GM21717 (cell line): Measurements from ENCODE around the gene GALNT2.
A peak's percentile ranks its signal among the peaks of the same experiment; 100 is the strongest.

Experiments
- ATAC-seq: cut with Tn5 transposase; IDR thresholded peaks from one replicate; pipeline ENCODE4 v1.9.1; 2021; ENCODE audit warnings: mild to moderate bottlenecking, moderate library complexity; ENCODE audit not compliant: unreplicated experiment

GALNT2 gene

DNA sequence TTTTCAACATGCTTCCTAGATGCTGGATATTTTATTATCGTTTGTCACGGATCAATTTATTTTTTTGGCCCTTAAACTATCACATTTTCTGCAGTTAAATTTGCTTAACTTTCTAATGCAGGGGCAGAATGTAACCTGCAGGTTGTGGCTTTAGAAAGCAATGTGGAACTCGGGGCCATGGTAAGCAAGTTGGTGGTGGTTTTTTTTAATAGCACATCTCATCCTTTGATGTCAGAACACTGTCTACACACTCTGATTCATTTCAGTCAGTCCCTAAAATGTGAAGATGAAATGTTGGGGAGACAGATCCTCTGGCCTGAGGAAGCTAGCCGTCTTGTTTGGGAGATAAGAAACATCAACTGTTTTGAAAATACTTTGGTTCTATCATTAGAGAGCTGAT, 89.5 kb downstream of the GALNT2 start:
- ATAC-seq, result no peak

DNA sequence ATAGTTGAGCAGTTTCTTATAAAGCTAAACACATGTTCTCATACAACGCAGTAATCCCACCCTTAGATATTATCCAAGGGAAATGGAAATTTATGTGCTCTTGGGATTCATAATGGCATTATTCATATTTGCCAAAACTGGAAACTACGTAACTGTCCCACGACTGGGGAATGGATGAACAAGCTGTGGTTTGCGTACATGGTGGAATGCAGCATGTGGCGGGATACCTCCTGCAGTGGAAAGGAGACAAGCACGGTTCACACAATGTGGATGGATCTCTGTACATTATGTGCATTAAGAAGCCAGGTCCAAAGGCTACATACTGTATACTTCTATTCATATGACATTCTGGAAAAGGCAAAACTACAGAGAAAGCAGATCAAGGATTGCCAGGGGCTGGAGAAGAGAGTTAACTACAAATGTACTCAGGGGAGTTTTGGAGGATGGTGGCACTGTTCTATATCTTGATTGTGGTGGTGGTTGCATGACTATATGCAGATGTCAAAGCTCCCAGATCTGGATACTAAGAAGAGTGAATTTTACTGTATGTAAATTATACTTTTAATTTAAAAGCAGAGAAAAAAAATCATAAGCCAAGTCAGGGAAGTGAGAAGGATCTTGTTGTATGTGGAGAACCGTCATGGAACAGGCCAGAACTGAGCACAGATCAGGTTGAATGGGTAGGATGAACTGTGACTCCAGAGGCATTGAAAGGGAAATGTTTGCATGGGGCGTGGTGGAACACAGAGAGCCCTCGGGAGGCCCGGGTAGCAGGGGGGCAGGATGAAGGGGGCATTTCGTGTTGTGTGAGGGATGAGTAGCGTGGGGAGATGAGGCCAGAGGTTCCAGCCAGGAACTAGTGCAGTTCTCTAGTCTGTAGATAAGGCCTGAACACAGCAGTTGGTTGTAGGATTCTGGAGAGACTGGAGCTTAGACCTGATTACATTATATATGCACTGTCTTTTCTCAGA, 90.7 kb downstream of the GALNT2 start:
- ATAC-seq, result no peak

DNA sequence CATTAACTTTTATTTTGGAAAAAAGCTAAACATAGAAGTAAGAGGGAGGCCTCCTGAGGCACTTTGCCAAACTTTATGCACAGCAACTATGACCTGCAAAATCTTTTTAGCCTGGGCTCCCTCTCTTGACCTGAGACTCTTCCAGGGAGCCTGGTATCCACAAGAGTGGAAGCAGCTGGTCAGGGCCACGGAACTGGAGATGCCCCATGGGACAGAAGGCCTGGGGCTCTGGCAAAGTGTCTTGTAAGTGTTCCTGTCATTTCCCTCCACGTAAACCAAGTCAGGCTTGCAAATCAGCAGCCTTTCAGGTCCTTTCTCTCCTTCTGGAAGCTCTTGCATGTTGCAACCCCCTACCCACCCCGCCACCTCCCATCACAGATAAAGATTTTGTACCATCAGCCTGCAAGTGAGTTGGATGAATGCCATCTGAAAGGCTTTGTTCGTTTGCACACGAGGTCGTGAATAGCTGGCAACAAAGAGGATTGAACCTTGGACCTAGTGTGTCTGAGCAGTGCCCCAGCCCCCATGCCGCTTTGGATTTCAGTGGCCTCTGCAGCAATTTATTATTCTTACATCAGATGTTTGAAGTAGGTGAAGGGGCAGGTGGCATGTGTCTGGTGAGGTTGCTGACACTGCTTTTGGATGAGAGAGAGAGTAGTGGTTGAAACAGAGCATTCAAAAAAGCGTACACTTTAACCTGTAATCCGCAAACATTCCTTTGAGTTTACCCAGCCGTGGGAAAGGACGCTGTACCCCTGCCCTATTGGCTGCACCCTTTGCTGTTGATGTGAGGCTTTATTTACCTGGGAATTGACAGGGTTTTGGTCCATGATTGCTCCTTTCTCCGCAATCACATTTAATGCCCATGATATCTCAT, 91.6 kb downstream of the GALNT2 start:
- ATAC-seq, result no peak

DNA sequence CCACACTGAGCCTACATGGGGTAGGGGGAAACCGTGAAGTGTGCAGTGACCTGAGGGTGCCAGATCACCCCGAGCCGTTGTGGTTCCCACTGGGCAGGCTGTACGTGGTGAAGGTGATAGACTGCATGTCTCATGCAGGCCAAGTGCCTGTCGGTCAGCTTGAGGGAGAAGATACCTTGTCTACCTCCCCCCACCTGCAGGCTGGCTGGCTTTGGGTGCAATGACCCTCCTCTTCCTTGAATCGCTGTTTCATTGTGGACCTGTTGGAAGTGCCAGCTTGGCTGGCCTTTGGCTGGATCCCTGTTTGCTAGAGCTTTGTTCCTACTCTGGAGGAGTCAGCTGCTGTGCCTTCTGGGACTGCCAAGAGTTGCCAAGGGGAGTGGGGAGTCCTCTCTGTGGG, 92.5 kb downstream of the GALNT2 start:
- ATAC-seq, result no peak

DNA sequence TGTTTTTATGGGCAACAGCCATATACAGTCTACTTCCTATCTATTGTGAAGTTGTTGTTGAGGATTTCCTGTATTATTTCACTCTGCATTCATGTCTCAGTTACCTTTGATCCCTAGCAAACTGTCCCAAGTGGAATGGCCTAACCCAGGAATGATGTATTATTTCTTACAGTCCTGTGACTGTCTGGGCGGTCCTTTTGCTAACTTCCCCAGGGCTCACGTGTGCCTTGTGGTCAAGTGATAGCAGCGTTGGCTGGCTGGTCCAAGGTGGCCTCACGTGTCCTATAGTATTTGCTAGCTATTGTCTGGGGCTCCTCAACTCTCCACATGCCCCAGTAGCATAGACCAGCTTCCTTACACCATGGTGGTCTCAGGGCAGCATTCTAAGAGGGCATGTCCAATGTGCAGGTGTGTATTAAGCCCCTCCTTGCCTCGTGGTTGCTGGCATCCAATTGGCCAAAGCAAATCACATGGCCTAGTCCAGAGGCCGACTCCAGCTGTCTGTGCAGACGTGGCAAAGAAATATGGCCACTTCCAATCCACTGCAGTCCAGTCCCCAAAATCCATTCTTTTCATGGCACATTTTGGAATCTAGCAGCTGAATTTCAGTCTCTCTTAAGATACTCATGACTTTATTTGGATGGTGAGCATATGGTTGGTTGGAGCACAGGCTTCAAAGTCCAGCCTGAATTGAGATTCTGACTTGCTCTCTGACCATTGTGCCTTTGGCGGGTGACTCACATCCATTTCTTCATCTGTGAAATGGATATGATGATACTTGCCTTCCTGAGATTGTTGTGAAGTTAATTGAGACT, 94.1 kb downstream of the GALNT2 start:
- ATAC-seq, result no peak

DNA sequence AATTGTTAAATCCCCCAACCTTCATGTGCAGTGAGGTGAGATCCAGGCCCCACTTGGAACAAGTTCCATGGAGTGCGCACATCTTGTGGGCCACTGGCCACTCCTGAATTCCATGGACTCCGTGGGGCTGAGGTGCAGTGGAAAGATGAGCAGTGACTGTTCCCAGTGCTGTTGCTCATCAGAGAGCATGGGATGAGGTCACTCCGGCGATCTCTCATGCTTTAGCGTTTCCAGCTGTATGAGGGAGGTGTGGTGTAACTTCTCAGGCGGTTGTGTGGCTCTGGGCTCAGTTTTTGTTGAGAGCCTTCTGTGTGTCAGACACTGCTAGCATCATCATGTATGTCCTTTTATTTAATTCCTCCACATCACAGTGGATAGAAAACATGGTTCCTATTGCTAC, 96.2 kb downstream of the GALNT2 start:
- ATAC-seq, result no peak

DNA sequence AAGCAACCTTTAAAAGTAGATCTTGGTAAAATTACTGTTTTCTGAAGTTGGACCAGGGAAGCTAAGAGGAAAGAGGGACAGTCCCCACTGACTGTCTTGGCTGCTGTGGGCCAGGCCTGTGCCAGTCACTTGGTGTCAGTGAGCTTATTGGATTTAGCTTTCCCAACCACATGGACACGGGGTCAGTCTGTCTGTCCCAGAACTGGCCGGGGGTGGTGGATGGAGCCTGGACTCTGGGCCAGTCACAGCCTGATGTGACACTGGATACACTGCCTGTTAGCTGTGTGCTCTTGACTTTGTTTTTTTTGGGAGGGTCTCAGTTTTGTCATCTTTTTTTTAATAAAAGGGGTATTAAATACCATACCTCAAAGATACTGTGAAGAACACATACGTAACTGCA, 96.7 kb downstream of the GALNT2 start:
- no peak for ATAC-seq

DNA sequence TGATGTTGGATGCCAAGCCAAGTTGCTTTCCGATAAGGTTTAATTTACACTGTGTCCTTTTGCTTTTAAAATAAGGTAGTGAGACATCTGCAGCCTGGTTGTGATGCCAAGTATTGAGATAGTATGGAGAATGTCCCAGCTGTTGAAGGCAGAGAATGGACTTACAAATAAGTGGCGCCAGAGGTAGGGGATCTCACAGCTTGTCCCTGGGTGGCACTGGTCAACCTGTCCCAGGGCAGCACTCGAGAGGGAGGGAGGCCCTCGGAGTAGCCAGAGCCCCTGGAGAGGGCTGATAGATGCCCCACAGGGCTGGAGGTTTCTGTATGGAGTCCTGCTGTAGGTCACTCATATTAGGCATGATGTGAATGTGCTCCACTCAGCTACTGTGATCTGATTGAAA, 98.5 kb downstream of the GALNT2 start:
- ATAC-seq, result no peak

DNA sequence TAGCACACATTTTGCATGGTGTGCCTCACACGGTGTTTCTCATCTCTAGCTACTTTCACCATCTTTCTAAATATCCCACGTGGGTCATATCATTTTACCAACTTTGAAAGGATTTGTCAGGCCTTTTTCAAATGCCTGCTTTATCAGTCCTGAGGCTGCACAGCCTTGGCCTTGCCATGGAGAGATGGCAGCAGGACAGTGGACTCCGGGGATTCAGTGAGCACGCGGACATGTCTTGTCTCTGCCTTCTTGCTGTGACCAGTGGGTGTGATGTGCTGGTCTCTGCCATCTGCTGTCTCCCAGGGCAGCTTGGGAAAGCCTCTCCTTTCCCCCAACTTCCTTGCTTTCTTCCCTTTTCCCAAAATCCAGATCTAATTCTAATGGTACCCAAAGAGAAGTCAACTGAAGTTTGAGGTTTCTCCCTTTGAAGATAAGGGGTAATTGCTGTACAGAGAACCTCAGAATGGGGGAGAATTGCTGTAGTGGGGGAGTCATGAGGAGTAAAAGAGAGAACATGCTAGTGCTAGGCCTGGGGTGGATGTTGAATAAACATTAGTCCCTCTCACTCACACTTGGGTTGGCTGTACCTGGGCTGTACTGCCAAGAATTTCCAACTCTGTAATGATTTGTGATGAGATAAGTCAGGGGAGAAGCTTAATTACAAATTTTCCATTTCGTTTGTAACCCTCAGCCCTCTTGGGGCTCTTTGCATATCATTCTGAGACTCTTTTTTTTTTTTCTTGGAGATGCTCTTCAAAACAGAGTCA, 99.5 kb downstream of the GALNT2 start:
- no peak for ATAC-seq

DNA sequence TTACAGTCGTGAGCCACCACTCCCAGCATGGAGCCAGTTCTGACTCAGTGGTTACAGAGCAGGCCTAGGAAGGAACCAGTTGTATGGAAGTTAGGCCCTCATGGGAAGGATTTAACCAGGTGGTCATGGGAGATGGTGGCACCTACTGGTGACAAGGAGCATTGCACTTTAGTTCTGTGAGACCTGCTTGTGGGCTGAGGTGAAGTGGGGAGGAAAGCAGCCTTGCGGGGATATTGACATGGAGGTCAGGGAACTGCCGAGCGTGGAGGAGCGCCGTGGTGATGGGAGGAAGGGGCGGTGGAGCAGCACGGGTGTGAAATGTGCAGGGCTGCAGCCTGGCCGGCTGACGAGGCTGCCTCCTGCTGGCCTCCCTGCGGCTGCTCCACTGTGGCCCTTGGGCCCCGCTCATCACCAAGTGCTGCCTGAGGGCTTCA, 100.4 kb downstream of the GALNT2 start:
- no peak for ATAC-seq

DNA sequence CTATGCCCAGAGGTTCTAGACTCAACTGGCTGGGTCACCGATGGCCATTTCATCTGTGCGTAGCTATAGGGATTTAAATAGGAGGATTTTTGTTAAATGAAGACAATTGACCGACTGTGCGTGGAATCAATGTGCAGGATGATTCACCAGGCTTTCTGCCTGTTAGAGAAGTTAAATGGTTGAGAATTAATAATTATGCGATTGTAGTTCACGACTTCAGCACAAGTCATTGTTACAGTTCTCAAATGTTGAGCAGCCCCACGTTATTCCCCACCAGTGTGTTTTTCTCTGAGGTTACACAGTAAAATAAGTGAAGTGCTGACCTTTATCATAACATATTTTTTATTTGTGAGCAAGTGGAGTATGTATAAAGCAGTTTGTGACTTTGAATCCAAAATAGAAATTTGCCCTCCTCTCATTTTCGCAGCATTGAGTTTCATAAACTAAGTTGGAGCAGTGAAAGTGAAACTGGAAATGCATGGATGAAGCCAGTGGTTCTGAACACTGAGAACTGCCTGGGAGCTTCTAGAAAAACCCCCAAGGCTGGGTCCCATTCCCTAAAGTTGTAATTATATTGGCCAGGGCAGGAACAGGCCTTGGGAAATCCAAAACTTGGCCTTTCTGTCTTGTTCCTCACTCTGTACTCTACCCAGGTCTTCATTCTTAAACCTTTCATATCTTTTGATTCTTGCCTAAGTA, 102.6 kb downstream of the GALNT2 start:
- ATAC-seq, result peak; percentile 53

DNA sequence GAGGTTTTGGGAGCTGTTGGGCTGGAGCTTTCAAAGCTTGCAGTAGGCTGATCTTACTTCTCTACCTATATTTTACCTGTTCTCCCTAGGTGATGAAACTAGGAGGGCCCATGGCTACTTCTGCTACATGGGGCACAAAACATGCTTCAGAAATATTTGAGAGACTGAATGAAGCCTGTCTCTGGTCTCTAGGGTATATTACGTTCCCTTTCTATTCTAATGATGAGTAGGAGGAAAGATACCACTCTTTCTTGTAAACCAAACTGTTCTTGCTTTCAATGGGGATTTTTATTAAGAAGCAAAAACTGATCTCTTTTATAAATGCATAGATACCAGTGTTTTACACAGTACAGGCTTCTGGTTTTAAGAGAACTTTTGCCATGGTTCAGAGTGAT, 103.1 kb downstream of the GALNT2 start:
- peak; percentile 47 for ATAC-seq

DNA sequence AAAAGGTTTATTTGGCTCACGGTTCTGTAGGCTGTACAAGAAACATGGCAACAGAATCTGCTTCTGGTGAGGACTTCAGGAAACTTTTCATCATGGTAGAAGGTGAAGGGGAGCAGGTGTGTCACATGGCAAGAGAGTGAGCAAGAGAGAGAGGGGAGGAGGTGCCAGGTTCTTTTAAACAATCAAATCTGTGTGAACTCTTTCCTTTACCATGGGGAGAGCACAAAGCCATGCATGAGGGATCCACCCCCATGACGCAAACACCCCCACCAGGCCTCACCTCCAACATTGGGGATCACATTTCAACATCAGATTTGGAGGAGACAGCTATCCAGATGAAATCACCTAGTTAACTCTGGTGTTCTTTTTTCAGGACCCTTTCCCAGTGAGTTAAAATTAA, 103.6 kb downstream of the GALNT2 start:
- ATAC-seq, result no peak

DNA sequence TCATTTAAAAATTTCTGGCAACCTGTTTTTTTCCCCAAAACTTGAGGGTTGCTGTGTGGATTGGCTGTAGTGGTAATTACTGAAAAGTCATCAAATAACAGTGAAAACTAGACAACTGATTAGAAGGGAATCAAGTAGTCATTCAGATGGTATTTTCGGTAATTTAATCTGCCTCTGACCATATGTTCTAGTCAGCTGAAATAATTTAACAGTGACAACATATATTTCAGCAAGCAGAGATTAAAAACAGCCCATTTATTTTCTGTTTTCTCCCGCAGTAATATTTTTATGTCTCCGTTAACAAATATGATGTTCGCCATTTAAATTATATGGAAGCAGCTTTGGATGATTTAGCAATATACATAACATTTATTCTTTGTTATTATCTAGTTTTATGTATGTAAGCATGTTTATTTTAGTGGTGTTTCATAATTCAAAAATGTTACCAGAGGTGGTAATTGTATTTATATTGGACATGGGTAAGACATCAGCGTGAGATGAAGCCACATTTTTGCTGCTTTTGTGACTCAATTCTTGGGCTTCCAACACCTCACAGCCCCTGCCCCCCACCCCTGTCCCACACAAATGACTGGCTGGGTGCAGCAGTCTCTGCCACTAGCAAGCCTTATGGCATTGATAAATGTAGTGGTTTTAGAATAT, 104.4 kb downstream of the GALNT2 start:
- no peak for ATAC-seq

DNA sequence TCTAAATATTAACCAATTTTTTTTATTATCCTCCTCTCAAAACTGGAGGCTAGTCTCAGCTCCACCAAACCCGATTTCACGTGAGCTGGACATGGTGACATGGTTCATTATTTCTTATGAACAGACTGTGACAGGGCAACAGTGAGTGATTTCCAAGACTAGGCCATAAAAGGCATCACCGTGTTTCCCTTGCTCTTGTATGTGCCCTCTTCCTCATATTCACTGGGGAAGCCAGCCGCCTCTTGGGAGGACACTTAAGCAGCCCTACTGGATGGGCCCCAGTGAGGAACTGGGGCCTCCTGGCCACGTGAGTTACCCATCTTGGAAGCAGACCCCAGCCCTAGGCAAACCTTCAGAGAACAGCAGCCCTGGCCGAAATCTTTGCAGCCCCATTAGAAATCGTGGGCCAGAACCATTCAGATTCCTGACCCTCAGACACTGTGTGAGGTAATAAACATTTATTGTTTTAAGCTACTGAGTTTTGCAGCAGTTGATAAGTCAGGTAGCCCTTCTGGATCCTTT, 105.0 kb downstream of the GALNT2 start:
- ATAC-seq, result no peak

DNA sequence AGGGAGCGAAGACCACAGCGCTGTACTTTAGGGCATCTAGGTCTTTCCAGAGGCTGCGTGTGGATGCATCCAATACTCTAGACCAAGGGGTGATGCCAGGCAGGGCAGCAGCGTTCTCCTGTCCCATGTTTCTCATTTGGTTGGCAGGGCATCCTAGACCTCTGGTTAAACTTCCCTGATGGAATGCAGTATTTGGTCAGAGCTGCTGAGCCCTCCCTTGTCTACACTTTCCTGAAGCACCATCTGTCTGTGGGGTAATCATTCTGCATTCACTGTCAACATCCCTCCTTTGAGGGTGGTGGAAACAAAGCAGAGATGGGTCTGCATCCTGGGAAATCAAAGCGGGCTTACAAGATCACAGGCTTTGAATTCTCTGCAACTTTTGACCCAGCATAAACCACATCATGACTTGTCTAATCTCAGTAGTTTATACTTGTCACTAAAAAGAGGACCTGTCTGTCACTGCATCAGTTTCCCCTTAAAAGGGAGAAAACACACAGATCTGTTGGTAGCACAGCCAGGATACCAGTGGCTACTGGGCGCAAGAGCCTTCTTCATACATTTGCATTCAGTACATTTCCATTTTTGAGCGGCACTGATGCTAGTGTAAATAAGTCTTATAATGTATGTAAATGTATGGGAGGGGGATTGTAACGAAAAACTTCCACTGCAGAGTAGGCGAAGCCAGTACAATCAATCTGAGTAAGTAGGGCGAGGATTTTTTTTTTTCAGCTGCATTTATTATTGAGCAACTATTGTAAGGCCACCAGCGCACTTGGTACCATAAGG, 106.3 kb downstream of the GALNT2 start:
- no peak for ATAC-seq

DNA sequence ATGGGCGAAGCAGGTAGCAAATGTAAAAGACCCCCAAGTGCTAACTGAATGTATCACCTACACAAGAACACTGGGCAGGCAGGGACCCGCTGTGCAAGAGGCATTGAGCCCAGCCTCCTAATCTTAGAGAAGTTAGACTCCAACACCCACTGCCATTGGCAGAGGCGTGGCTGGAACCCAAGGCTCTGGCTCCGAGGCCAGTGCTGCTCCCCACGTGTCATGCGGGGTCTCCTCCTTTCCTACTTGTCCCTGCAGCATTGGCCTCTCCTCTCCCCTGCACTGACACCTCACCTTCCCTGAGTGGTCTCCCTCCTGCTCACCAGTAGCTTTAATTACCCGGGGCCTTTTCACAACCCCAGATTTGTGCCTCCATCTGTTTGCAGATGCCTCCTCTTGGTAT, 107.0 kb downstream of the GALNT2 start:
- no peak for ATAC-seq
